Astrocyte of the cerebellum (primary cell): ENCODE data around the gene NACC1.

Experiments
- DNase-seq: peaks from one replicate; pipeline ENCODE4 v3.0.0-alpha.2; 2011; ENCODE audit warnings: low read depth
- H3K4me3 ChIP-seq: 2 replicates; pipeline ENCODE4 v1.5.1; 2011; ENCODE audit warnings: mild to moderate bottlenecking, low read depth, low read length, moderate library complexity
- CTCF ChIP-seq: IDR thresholded peaks from 2 replicates; pipeline ENCODE4 v1.5.1; 2012; ENCODE audit warnings: low read length, low read depth, moderate library complexity, mild to moderate bottlenecking; ENCODE audit errors: missing control alignments
- in situ Hi-C: cut with HindIII; loops from 2 replicates; pipeline ENCODE4 v1.10.0; 2017; ENCODE audit warnings: low sequenced_read_pairs

NACC1 gene

GRCh38 chr19:13078897-13079541 is 39.0 kb upstream of the NACC1 start:
- no peak for TF ChIP-seq CTCF
- H3K4me3 ChIP-seq, result no peak overlapping the region
- DNase-seq, result no peak
- in situ Hi-C loops, result no loop called here

- TF ChIP-seq CTCF, result no peak
These were observed 38.5 kb upstream of the NACC1 start for GRCh38 chr19:13079542-13079986.

GRCh38 chr19:13082192-13083007 is 35.7 kb upstream of the NACC1 start:
- in situ Hi-C loops, result no loop called here
- peak; percentile 45 for TF ChIP-seq CTCF
- DNase-seq, result peak; percentile 97
- no peak overlapping the region for H3K4me3 ChIP-seq

More at GRCh38 chr19:13079542-13079986, 38.5 kb upstream of the NACC1 start:
- in situ Hi-C loops, result no loop called here
- H3K4me3 ChIP-seq, result no peak overlapping the region
- DNase-seq, result peak; percentile 42

GRCh38 chr19:13083008-13083404 is 35.1 kb upstream of the NACC1 start:
- no peak for TF ChIP-seq CTCF
- no peak for DNase-seq
- H3K4me3 ChIP-seq, result no peak overlapping the region
- in situ Hi-C loops, result no loop called here

- H3K4me3 ChIP-seq, result no peak overlapping the region
- TF ChIP-seq CTCF, result no peak
- in situ Hi-C loops, result no loop called here
- DNase-seq, result no peak
These were observed 34.4 kb upstream of the NACC1 start for GRCh38 chr19:13083627-13084026.

- DNase-seq, result no peak
- no peak overlapping the region for H3K4me3 ChIP-seq
- TF ChIP-seq CTCF, result no peak
- in situ Hi-C loops, result no loop called here
These were observed 32.4 kb upstream of the NACC1 start for GRCh38 chr19:13085666-13086065.
